K562 (cell line): Measurements from ENCODE around the gene EOMES. TPM values are rescaled to one million over a fixed set of nuclear protein-coding genes. Genes with fewer than 3 reads are reported as not detected.

ENCODE experiments used
- ATF3 ChIP-seq, 2 experiments: fragments of 450-650 bp in 1 of 2; sonication (generic) in 1 of 2; formaldehyde crosslinking in 1 of 2; IDR thresholded peaks in 1 of 2; conservative IDR thresholded peaks in 1 of 2; 2 replicates each; pipeline versions ENCODE4 v1.6.1 to v1.8.1; 2016 to 2023; ENCODE audit warnings: mild to moderate bottlenecking in 2 of 2, moderate library complexity in 2 of 2, inconsistent platforms in 1 of 2, missing genetic modification reagents in 1 of 2
- CTBP1 ChIP-seq: fragments of 450-650 bp; IDR thresholded peaks from 2 replicates; pipeline ENCODE4 v1.6.1; 2016; ENCODE audit warnings: borderline replicate concordance
- MAFK ChIP-seq: IDR thresholded peaks from 2 replicates; pipeline ENCODE4 v1.6.1; 2011; ENCODE audit warnings: low read length, improper control_type of control experiment
- PBX2 ChIP-seq, 2 experiments: IDR thresholded peaks in 1 of 2; conservative IDR thresholded peaks in 1 of 2; 2 replicates each; pipeline ENCODE4 v1.6.1; 2016; ENCODE audit warnings: low read depth in 2 of 2, mild to moderate bottlenecking in 1 of 2, missing compliant biosample characterization in 1 of 2, missing genetic modification characterization in 1 of 2, moderate library complexity in 1 of 2
- SNRNP70 ChIP-seq: fragments of 200-400 bp; formaldehyde crosslinking; optimal IDR thresholded peaks from 2 replicates; pipeline ENCODE3; 2017; ENCODE audit warnings: low read depth, low read length
- ZNF431 ChIP-seq: sonication (generic); formaldehyde crosslinking; IDR thresholded peaks from 2 replicates; pipeline ENCODE4 v1.8.0; 2022; ENCODE audit warnings: mild to moderate bottlenecking, missing genetic modification reagents
- ZNF444 ChIP-seq: fragments of 250-450 bp; sonication (Bioruptor Pico); IDR thresholded peaks from 2 replicates; pipeline ENCODE4 v1.4.0; 2020; ENCODE audit warnings: mild to moderate bottlenecking, moderate library complexity
- ZNF707 ChIP-seq: fragments of 250-450 bp; sonication (Bioruptor Pico); conservative IDR thresholded peaks from 2 replicates; pipeline ENCODE4 v1.8.0; 2022; ENCODE audit warnings: inconsistent platforms, mild to moderate bottlenecking, moderate library complexity
- ZNF740 ChIP-seq, 3 experiments: fragments of 200-800 bp in 1 of 3; sonication (Bioruptor generic) in 1 of 3; sonication (generic) in 1 of 3; formaldehyde crosslinking in 1 of 3; IDR thresholded peaks; 2 replicates each; pipeline versions ENCODE4 v1.6.1 to v1.8.0; 2016 to 2022; ENCODE audit warnings: mild to moderate bottlenecking in 2 of 3, missing compliant biosample characterization in 2 of 3, missing genetic modification characterization in 2 of 3, missing genetic modification reagents in 1 of 3
- polyA plus RNA-seq, 8 experiments: library from polyadenylated mRNA; depleted of rRNA in 4 of 8; stranded (reverse) in 5 of 8; unstranded in 3 of 8; fragments of >200 nt; fragmentation: Nextera tagmentation in 2 of 8; fragmentation: Illumina TruSeq in 1 of 8; extraction: Ambion mirVana in 2 of 8; extraction: Trizol in 1 of 8; gene quantifications; 2 replicates each; pipeline versions ENCODE4 v1.2.1 to v1.2.3, GENCODE V29; 2011 to 2014; ENCODE audit warnings: inconsistent platforms in 1 of 8, missing spikeins in 1 of 8
- total RNA-seq, 7 experiments: library from RNA; depleted of rRNA in 6 of 7; stranded (reverse); fragments of >200 nt in 6 of 7; fragmentation: Illumina TruSeq in 2 of 7; extraction: Trizol in 2 of 7; gene quantifications; 2 replicates each; pipeline versions ENCODE4 v1.2.1 to v1.2.3, GENCODE V29; 2011 to 2021; ENCODE audit warnings: low replicate concordance in 1 of 7

EOMES gene
- total and polyA plus RNA-seq, 9 of the 15 experiments (the other 6 are each of a cell fraction or from before 2014, with no cell fraction given) = 0.07 TPM; not detected in 8

DNA sequence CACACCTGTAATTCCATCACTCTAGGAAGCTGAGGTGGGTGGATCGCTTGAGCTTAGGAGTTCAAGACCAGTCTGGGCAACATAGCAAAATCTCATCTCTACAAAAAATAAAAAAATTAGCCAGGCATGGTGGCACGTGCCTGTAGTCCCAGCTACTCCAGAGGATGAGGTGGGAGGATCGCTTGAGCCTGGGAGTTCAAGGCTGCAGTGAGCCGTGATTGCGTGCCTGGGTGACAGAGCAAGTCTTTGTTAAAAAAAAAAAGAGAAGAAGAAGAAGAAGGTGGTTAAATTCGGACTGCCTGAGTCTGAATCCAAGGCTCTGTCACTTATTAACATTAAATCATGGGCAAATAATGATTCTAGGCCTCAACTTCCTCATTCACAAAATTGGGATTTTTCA, 51.0 kb downstream of the EOMES start (continued):
- TF ChIP-seq ZNF444 (CRISPR knock-in tag) (no peak), PBX2 (CRISPR knock-in tag; IDR thresholded peaks at IDR 0.05; ENCODE audit: low read depth) (no peak), PBX2 (tag; conservative IDR thresholded peaks at IDR 0.05; ENCODE audit: low read depth) (no peak), CTBP1 (no peak), ZNF740 (CRISPR knock-in tag; IDR thresholded peaks at IDR 0.05) (no peak), ZNF740 (tag; IDR thresholded peaks at IDR 0.05) (no peak), MAFK (no peak), ATF3 (IDR thresholded peaks at IDR 0.05) (no peak), ATF3 (CRISPR knock-in tag; conservative IDR thresholded peaks at IDR 0.05) (no peak), ZNF431 (no peak), ZNF707 (CRISPR knock-in tag) (no peak), SNRNP70 (no peak)
